OCI-LY7 (cell line): Measurements from ENCODE around the gene BAZ1A. TPM values are rescaled to one million over a fixed set of nuclear protein-coding genes. Genes with fewer than 3 reads are reported as not detected.

Source experiments
- BruUV-seq: library from RNA; stranded (reverse); fragments of 400-500 nt; replicated peaks from 2 replicates; lab custom pipeline; 2021; lab: Mats Ljungman, UMichigan
- CTCF ChIA-PET: fragments of 300-600 bp; sonication (Branson Sonifier 250); formaldehyde crosslinking; loops from one replicate; lab custom pipeline; 2022; ENCODE audit warnings: antibody characterized with exemption; ENCODE audit not compliant: unreplicated experiment; lab: Charles Lee
- POLR2A ChIA-PET: fragments of 300-600 bp; sonication (Branson Sonifier 250); formaldehyde crosslinking; loops from one replicate; lab custom pipeline; 2022; ENCODE audit warnings: antibody characterized with exemption; lab: Charles Lee
- DNase-seq: peaks from one replicate; pipeline ENCODE4 v3.0.0-alpha.2; 2015; ENCODE audit warnings: low spot score
- H2AFZ ChIP-seq: fragments of 200-600 bp; sonication (generic), shearing (Covaris generic); 2 replicates; pipeline ENCODE4 v1.6.1; 2014; ENCODE audit warnings: mild to moderate bottlenecking, antibody characterized with exemption, low read length, moderate library complexity
- H3K27ac ChIP-seq: fragments of 200-600 bp; sonication (generic); 2 replicates; pipeline ENCODE4 v1.5.1; 2014; ENCODE audit warnings: mixed run types, low read depth, mild to moderate bottlenecking, moderate library complexity, low read length, inconsistent platforms; ENCODE audit not compliant: poor library complexity, severe bottlenecking
- H3K36me3 ChIP-seq: fragments of 200-600 bp; sonication (generic); 2 replicates; pipeline ENCODE4 v1.6.1; 2014; ENCODE audit warnings: mild to moderate bottlenecking, antibody characterized with exemption, low read length, moderate library complexity, mixed read lengths; ENCODE audit not compliant: insufficient read depth
- H3K4me1 ChIP-seq: fragments of 200-600 bp; sonication (generic); 2 replicates; pipeline ENCODE4 v1.5.1; 2014; ENCODE audit warnings: mild to moderate bottlenecking, low read length; ENCODE audit not compliant: insufficient read depth, poor library complexity, severe bottlenecking
- H3K4me2 ChIP-seq: fragments of 200-600 bp; sonication (generic); 2 replicates; pipeline ENCODE4 v1.6.1; 2014; ENCODE audit warnings: mild to moderate bottlenecking, low read length
- H3K4me3 ChIP-seq: fragments of 200-600 bp; sonication (generic); 2 replicates; pipeline ENCODE4 v1.5.1; 2014; ENCODE audit warnings: mild to moderate bottlenecking, low read depth, low read length; ENCODE audit not compliant: poor library complexity, severe bottlenecking
- H3K79me2 ChIP-seq: fragments of 200-600 bp; sonication (generic); 2 replicates; pipeline ENCODE4 v1.6.1; 2016; ENCODE audit warnings: low read depth, mild to moderate bottlenecking, low read length, moderate library complexity, mixed read lengths; ENCODE audit not compliant: insufficient read depth
- H3K9me2 ChIP-seq: fragments of 200-600 bp; sonication (generic); 2 replicates; pipeline ENCODE4 v1.6.1; 2016; ENCODE audit warnings: mild to moderate bottlenecking, low read length, mixed read lengths; ENCODE audit not compliant: insufficient read depth
- H3K9me3 ChIP-seq: fragments of 200-600 bp; sonication (generic); 2 replicates; pipeline ENCODE4 v1.6.1; 2014; ENCODE audit warnings: mild to moderate bottlenecking, mixed run types, low read length, mixed read lengths
- H4K20me1 ChIP-seq: fragments of 200-600 bp; sonication (generic); 2 replicates; pipeline ENCODE4 v1.6.1; 2014; ENCODE audit warnings: mild to moderate bottlenecking, antibody characterized with exemption, low read length, moderate library complexity, mixed read lengths; ENCODE audit not compliant: insufficient read depth
- CTCF ChIP-seq: fragments of 200-600 bp; sonication (generic); conservative IDR thresholded peaks from 2 replicates; pipeline ENCODE4 v1.5.1; 2014; ENCODE audit warnings: mild to moderate bottlenecking, antibody characterized with exemption, low read length, moderate library complexity, mixed read lengths
- EZH2phosphoT487 ChIP-seq: fragments of 200-600 bp; sonication (generic); IDR thresholded peaks from 2 replicates; pipeline ENCODE4 v1.6.1; 2018; ENCODE audit warnings: low read depth, borderline replicate concordance, mild to moderate bottlenecking, mixed run types, antibody characterized with exemption, low read length, moderate library complexity, mixed read lengths
- intact Hi-C: fragments of 100-400 bp; cut with micrococcal nuclease; formaldehyde crosslinking; loops from one replicate; pipeline ENCODE4 v1.10.0; 2022; ENCODE audit not compliant: unreplicated experiment
- total RNA-seq, 2 experiments: library from RNA; depleted of rRNA in 1 of 2; stranded (reverse); fragments of >200 nt in 1 of 2; shearing (Covaris generic) in 1 of 2; gene quantifications; 2 replicates each; pipeline ENCODE4 v1.2.3, GENCODE V29; 2014 to 2022

Gene BAZ1A
- total RNA-seq, 2 experiments from 2014 or later: 42.2 to 58.6 TPM

GRCh38 chr14:34754687-34755086, 120.5 kb downstream of the BAZ1A start:
- no peak for DNase-seq
- no peak overlapping the region for H2AFZ ChIP-seq
- no peaks in the 10 kb centered on the region for H3K79me2 ChIP-seq
- H3K36me3 ChIP-seq: peaks cover 73% of the 10 kb centered on the region
- no peaks in the 10 kb centered on the region for H3K9me2 ChIP-seq
- no peak for TF ChIP-seq CTCF
- no peak overlapping the region for H3K27ac ChIP-seq
- intact Hi-C loops: no loop called here
- BruUV-seq: no TSS peak
- H3K9me3 ChIP-seq: no peaks in the 10 kb centered on the region
- ChIA-PET CTCF (no interaction called here), POLR2A (no interaction called here)
- H3K4me2 ChIP-seq: no peak overlapping the region
- no peaks in the 10 kb centered on the region for H4K20me1 ChIP-seq
- no peaks in the 10 kb centered on the region for H3K4me1 ChIP-seq
- no peak overlapping the region for H3K4me3 ChIP-seq

- no peaks in the 10 kb centered on the region for H4K20me1 ChIP-seq
- H3K4me3 ChIP-seq: no peak overlapping the region
- H3K4me2 ChIP-seq: no peak overlapping the region
- CTCF ChIA-PET: no interaction called here
- no peaks in the 10 kb centered on the region for H3K9me3 ChIP-seq
- no peaks in the 10 kb centered on the region for H3K4me1 ChIP-seq
- no peak overlapping the region for H2AFZ ChIP-seq
- H3K79me2 ChIP-seq: no peaks in the 10 kb centered on the region
- peaks cover 42% of the 10 kb centered on the region for H3K36me3 ChIP-seq
- H3K9me2 ChIP-seq: no peaks in the 10 kb centered on the region
- POLR2A ChIA-PET: no interaction called here
- intact Hi-C loops: no loop called here
- DNase-seq: no peak
- H3K27ac ChIP-seq: no peak overlapping the region
- TF ChIP-seq CTCF: no peak
- no peak for TF ChIP-seq EZH2phosphoT487
- BruUV-seq: no TSS peak
Observed at GRCh38 chr14:34750670-34751069, 124.5 kb downstream of the BAZ1A start.

- BruUV-seq: no TSS peak
- no peak for DNase-seq
- Histone ChIP-seq H4K20me1 (no peaks in the 10 kb centered on the region), H3K4me3 (no peak overlapping the region), H3K36me3 (peaks cover 38% of the 10 kb centered on the region), H3K27ac (no peak overlapping the region), H3K4me1 (no peaks in the 10 kb centered on the region), H3K4me2 (no peak overlapping the region), H3K9me2 (no peaks in the 10 kb centered on the region), H3K9me3 (no peaks in the 10 kb centered on the region), H2AFZ (no peak overlapping the region), H3K79me2 (no peaks in the 10 kb centered on the region)
- ChIA-PET CTCF (no interaction called here), POLR2A (interaction anchor here (0.7 kb wide), 1 partner anchor 1571 kb away, joined by 3 read pairs; no protein-coding TSS in a partner anchor)
- intact Hi-C loops: no loop called here
- TF ChIP-seq EZH2phosphoT487: no peak
- no peak for TF ChIP-seq CTCF
Observed at GRCh38 chr14:34750233-34750632, 124.9 kb downstream of the BAZ1A start.
